Measurements from ENCODE around the gene LHX2.

Gene LHX2

GRCh38 chr9:124014211-124014955 is 2.8 kb downstream of the LHX2 start:
- DNase-seq: no peak

- DNase-seq: no peak
These were observed 3.5 kb downstream of the LHX2 start for GRCh38 chr9:124014956-124015660.

DNA sequence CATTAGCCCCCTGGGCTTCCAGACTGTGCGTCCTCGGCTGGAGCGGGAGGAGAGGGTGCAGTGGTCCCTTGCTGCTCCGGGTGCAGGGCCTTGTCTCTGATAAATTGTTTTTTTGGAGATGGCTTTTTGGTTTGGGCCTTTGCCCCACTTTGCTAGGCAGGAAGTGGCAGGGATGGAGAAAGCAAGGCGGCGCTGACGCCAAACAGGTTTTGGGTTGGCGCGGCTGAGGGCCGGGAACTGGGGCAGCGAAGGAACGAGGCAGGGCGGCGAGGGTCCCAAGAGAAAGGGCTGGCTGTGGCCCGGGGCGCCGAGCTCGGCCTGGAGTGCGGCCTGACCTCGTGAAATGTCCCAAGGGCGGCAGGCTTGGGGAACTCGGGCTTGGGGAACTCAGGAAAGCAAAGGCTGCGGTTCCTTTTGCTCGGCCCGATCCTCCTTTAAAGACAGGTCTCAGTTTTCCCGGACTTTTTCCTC is 4.1 kb downstream of the LHX2 start:
- DNase-seq: no peak

GRCh38 chr9:124016175-124017050 is 4.8 kb downstream of the LHX2 start:
- DNase-seq: no peak

GRCh38 chr9:124017051-124017928 is 5.7 kb downstream of the LHX2 start:
- no peak for DNase-seq

GRCh38 chr9:124017929-124018729 is 6.6 kb downstream of the LHX2 start:
- no peak for DNase-seq

GRCh38 chr9:124018730-124019697 is 7.4 kb downstream of the LHX2 start:
- DNase-seq: no peak

DNA sequence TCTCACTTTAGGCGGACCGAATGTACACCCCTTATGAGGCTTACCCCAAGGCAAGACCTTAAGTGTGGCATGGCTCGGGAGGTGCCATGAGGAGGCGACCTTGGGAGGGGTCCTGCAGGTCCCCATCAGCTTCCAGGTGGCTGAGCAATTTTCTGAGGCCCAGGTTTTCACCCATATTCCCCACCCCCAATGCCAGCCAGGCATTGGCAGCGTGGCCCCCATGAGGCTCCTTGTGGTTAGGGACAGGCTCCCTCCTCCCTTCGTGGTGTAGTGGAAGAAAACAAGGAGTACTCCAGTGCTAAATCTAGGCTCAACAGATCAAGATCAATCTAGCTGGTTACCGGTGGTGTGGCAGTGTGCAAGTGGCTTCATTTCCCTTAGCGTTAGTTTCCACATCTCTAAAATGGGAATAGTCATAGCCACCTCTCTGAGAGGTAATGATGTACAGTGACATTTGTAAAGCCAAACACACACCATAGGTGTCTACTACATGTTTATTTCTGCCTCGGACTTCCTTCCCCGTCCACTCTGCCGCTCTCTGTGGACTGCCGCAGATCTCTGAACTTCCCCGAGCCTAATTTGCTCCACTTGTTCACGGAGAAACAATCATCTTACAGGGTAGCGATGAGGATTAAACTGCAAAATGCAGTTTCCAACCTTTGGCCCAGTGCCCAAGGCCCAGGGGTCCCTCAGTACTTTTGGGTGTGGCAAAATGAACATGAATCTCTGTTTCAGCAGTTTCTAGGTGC is 8.4 kb downstream of the LHX2 start:
- no peak for DNase-seq

GRCh38 chr9:124020520-124021384 is 9.2 kb downstream of the LHX2 start:
- no peak for DNase-seq

DNA sequence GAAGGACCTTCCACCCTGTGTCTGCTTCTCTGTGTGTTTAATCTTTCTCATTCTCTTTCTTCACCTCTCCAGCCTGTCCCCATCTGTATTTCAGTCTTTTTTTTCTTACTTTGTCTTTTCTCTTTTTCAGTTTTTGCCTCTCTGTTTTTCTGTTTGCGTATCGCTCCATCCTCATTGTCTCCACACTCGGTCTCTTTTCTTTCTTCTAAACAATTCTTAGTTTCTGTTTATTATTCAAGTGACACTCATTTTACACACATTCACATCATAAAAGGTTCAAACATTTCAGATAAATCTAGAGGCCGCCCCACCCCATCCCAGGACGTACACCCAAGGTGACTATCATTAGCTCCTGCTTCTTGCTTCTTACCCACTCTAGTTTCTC is 9.8 kb downstream of the LHX2 start:
- no peak for DNase-seq

- DNase-seq: no peak
These were observed 10.9 kb downstream of the LHX2 start for GRCh38 chr9:124022201-124023121.

- DNase-seq: no peak
These were observed 12.5 kb downstream of the LHX2 start for GRCh38 chr9:124024107-124024506.

DNA sequence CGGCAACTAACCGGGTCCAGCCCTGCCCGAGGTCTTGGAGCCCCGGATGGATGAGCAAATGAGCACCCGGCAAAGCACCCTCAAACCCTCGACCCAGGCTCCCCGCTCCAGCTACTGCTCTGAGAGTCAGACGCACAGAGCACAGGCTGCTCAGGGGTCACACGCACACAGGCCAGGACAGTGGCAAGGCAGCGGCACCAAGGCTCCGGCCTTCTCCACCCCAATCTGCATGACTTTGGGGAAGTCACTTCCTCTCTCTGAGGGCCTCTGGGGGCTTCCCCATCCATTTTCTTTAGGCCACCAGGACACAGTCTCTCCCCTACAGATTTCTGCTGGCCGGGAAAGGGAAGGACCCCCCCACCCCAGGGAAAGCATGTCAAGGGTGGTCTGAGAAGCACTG is 18.0 kb downstream of the LHX2 start:
- DNase-seq: no peak

DNA sequence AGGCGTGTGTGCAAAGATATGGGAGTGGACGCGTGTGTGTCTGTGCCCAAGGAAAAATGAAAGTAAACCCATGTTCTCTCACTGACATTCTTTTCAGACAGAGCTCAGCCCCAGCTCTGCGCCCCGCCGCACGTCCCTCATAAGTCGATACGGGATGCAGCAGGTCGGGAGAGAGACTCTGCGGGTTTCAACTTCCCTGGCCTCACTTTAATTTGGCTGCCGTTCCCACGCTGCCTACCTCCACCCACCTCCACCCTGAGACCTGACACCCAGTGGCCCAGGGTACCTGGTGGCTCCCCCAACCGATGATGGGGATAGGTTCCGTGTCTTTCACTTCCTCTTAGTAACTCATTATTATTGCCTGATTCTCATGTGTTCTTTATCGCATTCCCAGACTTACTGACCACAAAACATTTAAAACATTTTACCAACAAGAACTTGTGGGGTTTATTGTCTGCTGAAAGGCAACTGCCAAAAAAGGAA is 19.4 kb downstream of the LHX2 start:
- no peak for DNase-seq

DNA sequence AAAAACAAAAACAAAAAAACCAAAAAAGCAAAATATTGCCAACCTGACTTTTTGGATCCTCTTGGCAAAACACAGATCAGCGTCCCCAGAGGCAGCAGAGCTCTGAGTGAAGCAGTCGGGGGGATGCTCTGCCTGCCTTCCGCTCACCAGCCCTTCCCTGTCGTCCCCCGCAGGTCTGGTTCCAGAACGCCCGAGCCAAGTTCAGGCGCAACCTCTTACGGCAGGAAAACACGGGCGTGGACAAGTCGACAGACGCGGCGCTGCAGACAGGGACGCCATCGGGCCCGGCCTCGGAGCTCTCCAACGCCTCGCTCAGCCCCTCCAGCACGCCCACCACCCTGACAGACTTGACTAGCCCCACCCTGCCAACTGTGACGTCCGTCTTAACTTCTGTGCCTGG is 20.7 kb downstream of the LHX2 start:
- no peak for DNase-seq

DNA sequence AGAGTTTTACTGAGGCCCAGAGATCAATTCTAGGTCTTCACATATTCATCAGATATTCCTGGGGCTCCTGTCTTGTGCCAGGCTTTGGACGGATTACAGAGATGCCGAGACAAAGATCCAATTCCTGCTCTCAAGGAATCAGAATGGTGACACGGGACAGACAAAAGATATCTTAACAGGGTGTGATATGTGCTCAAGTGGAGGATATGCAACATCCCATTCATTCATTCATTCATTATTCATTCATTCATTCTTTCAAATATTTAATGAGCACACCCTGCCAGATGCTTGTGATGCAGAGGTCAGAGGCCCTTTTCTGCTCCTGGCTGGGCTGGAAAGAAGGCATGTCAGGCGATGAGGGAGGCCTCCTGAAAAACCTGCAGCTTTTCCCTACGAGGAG is 21.8 kb downstream of the LHX2 start:
- no peak for DNase-seq

GRCh38 chr9:124033967-124034366 is 22.4 kb downstream of the LHX2 start:
- DNase-seq: no peak

Measured in NCI-H446 (cell line).